GM18861 (cell line): ENCODE measurements around the gene ENOX1.
"Not testable (repeated sequence)": the region's sequence is repeated elsewhere in the genome, so short reads cannot be mapped to it uniquely, and the experiment has no call there.

Experiments
- ATAC-seq: cut with Tn5 transposase; IDR thresholded peaks from one replicate; pipeline ENCODE4 v1.9.1; 2021; ENCODE audit not compliant: unreplicated experiment

ENOX1 gene

GRCh38 chr13:43786766-43787517, at the start of gene ENOX1:
ENOX1 (minus strand) TSS chr13:43786972.
- no peak for ATAC-seq

- no peak for ATAC-seq
Measured at GRCh38 chr13:43835701-43836100, 48.9 kb upstream of the ENOX1 start.

- no peak for ATAC-seq
Measured at GRCh38 chr13:43831088-43831487, 44.3 kb upstream of the ENOX1 start.

- ATAC-seq = no peak
Measured at GRCh38 chr13:43830497-43830881, 43.7 kb upstream of the ENOX1 start.

- ATAC-seq = not testable (repeated sequence)
Measured at GRCh38 chr13:43824656-43825055, 37.9 kb upstream of the ENOX1 start.

- ATAC-seq = no peak
Measured at GRCh38 chr13:43822969-43823368, 36.2 kb upstream of the ENOX1 start.

- no peak for ATAC-seq
Measured at GRCh38 chr13:43816401-43816889, 29.7 kb upstream of the ENOX1 start.

- ATAC-seq = no peak
Measured at GRCh38 chr13:43815204-43815603, 28.4 kb upstream of the ENOX1 start.

- ATAC-seq = no peak
Measured at GRCh38 chr13:43808676-43809075, 21.9 kb upstream of the ENOX1 start.

- no peak for ATAC-seq
Measured at GRCh38 chr13:43805681-43806128, 18.9 kb upstream of the ENOX1 start.

GRCh38 chr13:43805071-43805468, 18.3 kb upstream of the ENOX1 start:
- no peak for ATAC-seq

- ATAC-seq = peak; percentile 62
Measured at GRCh38 chr13:43804461-43805070, 17.8 kb upstream of the ENOX1 start.

GRCh38 chr13:43802511-43802910, 15.7 kb upstream of the ENOX1 start:
- no peak for ATAC-seq

- no peak for ATAC-seq
Measured at GRCh38 chr13:43800828-43801227, 14.1 kb upstream of the ENOX1 start.

GRCh38 chr13:43799191-43799590, 12.4 kb upstream of the ENOX1 start:
- ATAC-seq = no peak

- ATAC-seq = no peak
Measured at GRCh38 chr13:43797869-43798268, 11.1 kb upstream of the ENOX1 start.

GRCh38 chr13:43797159-43797558, 10.4 kb upstream of the ENOX1 start:
- no peak for ATAC-seq

- no peak for ATAC-seq
Measured at GRCh38 chr13:43794416-43794815, 7.6 kb upstream of the ENOX1 start.

- ATAC-seq = no peak
Measured at GRCh38 chr13:43792076-43792881, 5.5 kb upstream of the ENOX1 start.

- ATAC-seq = no peak
Measured at GRCh38 chr13:43787997-43788396, 1.2 kb upstream of the ENOX1 start.

- no peak for ATAC-seq
Measured at GRCh38 chr13:43787518-43787891, 733 bp upstream of the ENOX1 start.

- no peak for ATAC-seq
Measured at GRCh38 chr13:43786472-43786765, 353 bp downstream of the ENOX1 start.
